ENCODE results near the gene EPHA6.
A peak's percentile ranks its signal among the peaks of the same experiment; 100 is the strongest.

The EPHA6 gene

GRCh38 chr3:97721446-97721845 lies 907.1 kb downstream of the EPHA6 start:
- no peak for DNase-seq

GRCh38 chr3:97736928-97737327 lies 922.5 kb downstream of the EPHA6 start:
- DNase-seq, result no peak

GRCh38 chr3:97738761-97739160 lies 924.4 kb downstream of the EPHA6 start:
- DNase-seq, result no peak

GRCh38 chr3:97742036-97742435 lies 927.6 kb downstream of the EPHA6 start:
- DNase-seq, result no peak

- DNase-seq, result no peak
These were observed 929.9 kb downstream of the EPHA6 start for GRCh38 chr3:97744289-97744688.

- DNase-seq, result no peak
These were observed 949.4 kb downstream of the EPHA6 start for GRCh38 chr3:97763586-97764406.

- DNase-seq, result peak; percentile 74
These were observed 950.2 kb downstream of the EPHA6 start, which contains the start of gene ARL6 for GRCh38 chr3:97764407-97765238. ARL6 (plus strand) TSS chr3:97764758; CDS start chr3:97768108, 3,350 bp downstream.

- DNase-seq, result no peak
These were observed 950.9 kb downstream of the EPHA6 start for GRCh38 chr3:97765336-97765735.

GRCh38 chr3:97772926-97773325 lies 958.5 kb downstream of the EPHA6 start:
- no peak for DNase-seq

GRCh38 chr3:97778152-97778551 lies 963.8 kb downstream of the EPHA6 start:
- DNase-seq, result no peak

- DNase-seq, result no peak
These were observed 979.1 kb downstream of the EPHA6 start for GRCh38 chr3:97793420-97794019.

GRCh38 chr3:97795951-97796350 lies 981.6 kb downstream of the EPHA6 start:
- no peak for DNase-seq
